HCT116 (cell line): Measurements from ENCODE around the gene ARL4A. TPM values are rescaled to one million over a fixed set of nuclear protein-coding genes. Genes with fewer than 3 reads are reported as not detected.
A peak's percentile ranks its signal among the peaks of the same experiment; 100 is the strongest.

ENCODE experiments used
- ATAC-seq: fragments of 200-7000 bp; cut with Tn5 transposase; 2 replicates; pipeline ENCODE4 v1.9.1; 2020; ENCODE audit warnings: mild to moderate bottlenecking, moderate library complexity
- BruUV-seq: library from RNA; stranded (reverse); fragments of 400-500 nt; replicated peaks from 2 replicates; lab custom pipeline; 2021; lab: Mats Ljungman, UMichigan
- CTCF ChIA-PET: fragments of 300-600 bp; sonication (Branson Sonifier 250); formaldehyde crosslinking; loops from one replicate; lab custom pipeline; 2021; ENCODE audit warnings: antibody characterized with exemption; lab: Charles Lee
- POLR2A ChIA-PET: fragments of 300-600, 350-600 bp; sonication (Branson Sonifier 250); formaldehyde crosslinking; loops from one replicate; lab custom pipeline; 2021; ENCODE audit warnings: antibody characterized with exemption; lab: Charles Lee
- RAD21 ChIA-PET, 2 experiments: fragments of 300-600 bp; sonication (Branson Sonifier 250); formaldehyde crosslinking; loops; one replicate each; lab custom pipeline; 2023; ENCODE audit warnings: low total read pairs in 2 of 2; ENCODE audit not compliant: uncharacterized antibody in 2 of 2, unreplicated experiment in 2 of 2, low non-redundant PET in 1 of 2; lab: Charles Lee
- DNase-seq: peaks from one replicate; pipeline ENCODE4 v3.0.0-alpha.2; 2010; ENCODE audit warnings: low read depth, low spot score
- H2AFZ ChIP-seq: fragments of 200-600 bp; shearing (Covaris generic), sonication (generic); 2 replicates; pipeline ENCODE4 v1.6.1; 2017; ENCODE audit warnings: low read depth, mixed run types, mixed read lengths, antibody characterized with exemption, low read length; ENCODE audit not compliant: poor library complexity, severe bottlenecking
- H3K27ac ChIP-seq: 2 replicates; pipeline ENCODE4 v1.5.1; 2012; ENCODE audit warnings: low read depth, low read length
- H3K27me3 ChIP-seq: fragments of 200-600 bp; sonication (generic); 2 replicates; pipeline ENCODE4 v1.6.1; 2016; ENCODE audit warnings: mixed run types, low read length, mixed read lengths; ENCODE audit not compliant: insufficient read depth
- H3K36me3 ChIP-seq, 2 experiments: fragments of 200-500 bp in 1 of 2; fragments of 200-600 bp in 1 of 2; sonication (Bioruptor generic) in 1 of 2; sonication (generic) in 1 of 2; 2 replicates each; pipeline versions ENCODE4 v1.5.1 to v1.6.1; 2014 to 2016; ENCODE audit warnings: low read length in 2 of 2, inconsistent platforms in 1 of 2, mixed read lengths in 1 of 2, mixed run types in 1 of 2; ENCODE audit not compliant: insufficient read depth in 2 of 2, control insufficient read depth in 1 of 2
- H3K4me1 ChIP-seq, 2 experiments: fragments of 200-600 bp in 1 of 2; sonication (generic) in 1 of 2; 2 replicates each; pipeline versions ENCODE4 v1.5.1 to v1.6.1; 2012 to 2017; ENCODE audit warnings: low read length in 2 of 2, inconsistent platforms in 1 of 2, mild to moderate bottlenecking in 1 of 2, mixed read lengths in 1 of 2, mixed run types in 1 of 2, moderate library complexity in 1 of 2; ENCODE audit not compliant: insufficient read depth in 2 of 2, control insufficient read depth in 1 of 2
- H3K4me2 ChIP-seq: fragments of 200-600 bp; sonication (generic); 2 replicates; pipeline ENCODE4 v1.6.1; 2017; ENCODE audit warnings: mixed run types, low read length, mixed read lengths
- H3K4me3 ChIP-seq, 2 experiments: fragments of 200-600 bp in 1 of 2; sonication (generic) in 1 of 2; replicated peaks in 1 of 2; 2 replicates each; pipeline ENCODE4 v1.5.1; 2011 to 2016; ENCODE audit warnings: low read length in 2 of 2, control low read depth in 1 of 2, low read depth in 1 of 2, mild to moderate bottlenecking in 1 of 2, mixed read lengths in 1 of 2, mixed run types in 1 of 2
- H3K79me2 ChIP-seq: fragments of 200-600 bp; sonication (generic); 2 replicates; pipeline ENCODE4 v1.6.1; 2017; ENCODE audit warnings: mild to moderate bottlenecking, mixed run types, low read length, moderate library complexity, mixed read lengths; ENCODE audit not compliant: insufficient read depth
- H3K9ac ChIP-seq: fragments of 200-600 bp; sonication (generic); 2 replicates; pipeline ENCODE4 v1.6.1; 2016; ENCODE audit warnings: low read length, mixed read lengths
- H3K9me2 ChIP-seq: fragments of 200-600 bp; sonication (generic), shearing (Covaris generic); 2 replicates; pipeline ENCODE4 v1.6.1; 2017; ENCODE audit warnings: mixed run types, mild to moderate bottlenecking, moderate library complexity; ENCODE audit not compliant: insufficient read depth
- H3K9me3 ChIP-seq, 2 experiments: fragments of 200-500 bp in 1 of 2; fragments of 200-600 bp in 1 of 2; sonication (Bioruptor generic) in 1 of 2; sonication (generic) in 1 of 2; 2 replicates each; pipeline ENCODE4 v1.6.1; 2014 to 2017; ENCODE audit warnings: low read length in 2 of 2, mixed read lengths in 2 of 2, inconsistent platforms in 1 of 2, low read depth in 1 of 2, mild to moderate bottlenecking in 1 of 2, mixed run types in 1 of 2, moderate library complexity in 1 of 2; ENCODE audit not compliant: control insufficient read depth in 1 of 2, insufficient read depth in 1 of 2
- H4K20me1 ChIP-seq: fragments of 200-600 bp; sonication (generic), shearing (Covaris generic); 2 replicates; pipeline ENCODE4 v1.6.1; 2017; ENCODE audit warnings: mixed run types, mild to moderate bottlenecking, moderate library complexity; ENCODE audit not compliant: insufficient read depth
- CBX3 ChIP-seq: IDR thresholded peaks from 2 replicates; pipeline ENCODE4 v1.6.1; 2012; ENCODE audit warnings: low read depth
- CEBPB ChIP-seq: IDR thresholded peaks from 2 replicates; pipeline ENCODE4 v1.6.1; 2012; ENCODE audit warnings: low read depth
- EGR1 ChIP-seq: IDR thresholded peaks from 2 replicates; pipeline ENCODE4 v1.6.1; 2012; ENCODE audit warnings: low read depth
- ELF1 ChIP-seq: IDR thresholded peaks from 2 replicates; pipeline ENCODE4 v1.6.1; 2012; ENCODE audit warnings: low read depth, borderline replicate concordance
- EZH2 ChIP-seq: fragments of 200-600 bp; sonication (generic); IDR thresholded peaks from 2 replicates; pipeline ENCODE4 v1.6.1; 2017; ENCODE audit warnings: antibody characterized with exemption, mixed run types
- EZH2phosphoT487 ChIP-seq: fragments of 200-600 bp; IDR thresholded peaks from 2 replicates; pipeline ENCODE4 v1.6.1; 2018; ENCODE audit warnings: antibody characterized with exemption, borderline replicate concordance
- JUND ChIP-seq: IDR thresholded peaks from 2 replicates; pipeline ENCODE4 v1.6.1; 2012
- POLR2AphosphoS5 ChIP-seq: IDR thresholded peaks from 2 replicates; pipeline ENCODE4 v1.6.1; 2011; ENCODE audit warnings: mild to moderate bottlenecking, low read depth, low read length, moderate library complexity
- RAD21 ChIP-seq: IDR thresholded peaks from 2 replicates; pipeline ENCODE4 v1.6.1; 2012; ENCODE audit warnings: low read depth, mild to moderate bottlenecking
- REST ChIP-seq: IDR thresholded peaks from 2 replicates; pipeline ENCODE4 v1.6.1; 2012; ENCODE audit warnings: low read depth
- SIN3A ChIP-seq: IDR thresholded peaks from 2 replicates; pipeline ENCODE4 v1.6.1; 2012; ENCODE audit warnings: low read depth
- SRF ChIP-seq: IDR thresholded peaks from 2 replicates; pipeline ENCODE4 v1.6.1; 2012; ENCODE audit warnings: low read depth
- TCF7L2 ChIP-seq: IDR thresholded peaks from 2 replicates; pipeline ENCODE4 v1.7.0; 2011; ENCODE audit warnings: borderline replicate concordance, inconsistent platforms; ENCODE audit not compliant: insufficient read depth, insufficient read length; ENCODE audit errors: extremely low read depth
- YY1 ChIP-seq: IDR thresholded peaks from 2 replicates; pipeline ENCODE4 v1.6.1; 2011; ENCODE audit warnings: low read length, low read depth, moderate library complexity, mild to moderate bottlenecking; ENCODE audit not compliant: insufficient replicate concordance; ENCODE audit errors: extremely low read depth
- ZFX ChIP-seq: fragments of 450-650 bp; IDR thresholded peaks from 2 replicates; pipeline ENCODE4 v1.6.1; 2017
- ZNF274 ChIP-seq: fragments of 200-500 bp; sonication (Bioruptor generic); IDR thresholded peaks from 2 replicates; pipeline ENCODE4 v1.6.1; 2014; ENCODE audit warnings: mild to moderate bottlenecking, low read depth, low read length, inconsistent platforms
- intact Hi-C: fragments of 100-400 bp; cut with micrococcal nuclease; formaldehyde crosslinking; loops from 2 replicates; pipeline ENCODE4 v1.10.0; 2022
- total RNA-seq: library from RNA; stranded (reverse); gene quantifications from one replicate; pipeline ENCODE4 v1.2.1, GENCODE V29; 2021; ENCODE audit not compliant: unreplicated experiment
- TF ChIP-seq, protein P1 (sequence below), 3 experiments: fragments of 200-600 bp in 1 of 3; sonication (generic) in 1 of 3; IDR thresholded peaks in 2 of 3; conservative IDR thresholded peaks in 1 of 3; 2 replicates each; pipeline ENCODE4 v1.5.1; 2012 to 2017; ENCODE audit warnings: low read depth in 2 of 3, low read length in 2 of 3, antibody characterized with exemption in 1 of 3, borderline replicate concordance in 1 of 3, control low read depth in 1 of 3, mild to moderate bottlenecking in 1 of 3, mixed read lengths in 1 of 3, mixed run types in 1 of 3, moderate library complexity in 1 of 3; ENCODE audit not compliant: insufficient read depth in 1 of 3

The ARL4A gene
- total RNA-seq, 1 experiment from 2014 or later: 44.6 TPM

DNA sequence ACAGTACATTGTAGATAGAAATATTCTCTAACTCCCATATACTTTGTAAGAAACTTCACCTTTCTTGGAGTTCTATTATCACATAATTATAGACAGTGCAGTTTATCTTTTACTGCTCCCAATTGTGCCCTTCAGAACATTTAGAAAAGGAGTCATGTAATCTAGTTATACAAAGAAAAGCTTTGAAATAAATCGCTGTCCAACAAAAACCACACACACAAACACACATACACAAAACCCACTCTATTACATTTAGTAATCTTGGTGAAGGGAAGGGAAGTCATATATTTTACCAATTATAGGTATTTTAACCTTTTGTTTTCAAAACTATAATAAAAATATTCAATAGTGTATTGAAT is 26.9 kb downstream of the ARL4A start (continued):
- no peak for TF ChIP-seq REST
- TF ChIP-seq SRF: no peak
- TF ChIP-seq EZH2phosphoT487: no peak
- no peak for TF ChIP-seq ZNF274
- no peak for TF ChIP-seq POLR2AphosphoS5

GRCh38 chr7:12715372-12716133 is 28.1 kb downstream of the ARL4A start:
- Histone ChIP-seq H4K20me1 (no peaks in the 10 kb centered on the region), H3K9me2 (no peaks in the 10 kb centered on the region), H3K9me3 (no peaks in the 10 kb centered on the region), H3K4me1 (peaks cover 23 to 32% of the 10 kb centered on the region in 2 experiments; a peak in 3 of 4 replicates), H3K27ac (peak overlapping the region; percentile 55), H3K36me3 (no peaks in the 10 kb centered on the region), H2AFZ (peak overlapping the region; percentile 23), H3K27me3 (no peaks in the 10 kb centered on the region), H3K4me3 (peak overlapping the region in 1 of 2 experiments; percentile 31; a peak in 3 of 4 replicates), H3K9ac (peak overlapping the region; percentile 36), H3K4me2 (peak overlapping the region; percentile 59), H3K79me2 (no peaks in the 10 kb centered on the region)
- CTCF ChIA-PET: interaction anchor here (1.2 kb wide), 1 partner anchor 29 kb away, joined by 3 read pairs; the partner anchor contains the start of gene ARL4A
- POLR2A ChIA-PET: no interaction called here
- BruUV-seq: no TSS peak
- peak; percentile 77 for DNase-seq
- intact Hi-C loops: no loop called here
- RAD21 ChIA-PET: interaction anchor here in 1 of 2 experiments (0.6 kb wide), 1 partner anchor 58 kb away, joined by 3 read pairs; no protein-coding TSS in a partner anchor
- ATAC-seq: peak; percentile 88
- TF ChIP-seq TCF7L2: no peak
- TF ChIP-seq SRF: no peak
- TF ChIP-seq ZFX: no peak
- TF ChIP-seq RAD21: 0 out of 2 replicates have a peak, but pooled peaks have one; percentile 27
- TF ChIP-seq EZH2phosphoT487: no peak
- TF ChIP-seq, protein P1, sequence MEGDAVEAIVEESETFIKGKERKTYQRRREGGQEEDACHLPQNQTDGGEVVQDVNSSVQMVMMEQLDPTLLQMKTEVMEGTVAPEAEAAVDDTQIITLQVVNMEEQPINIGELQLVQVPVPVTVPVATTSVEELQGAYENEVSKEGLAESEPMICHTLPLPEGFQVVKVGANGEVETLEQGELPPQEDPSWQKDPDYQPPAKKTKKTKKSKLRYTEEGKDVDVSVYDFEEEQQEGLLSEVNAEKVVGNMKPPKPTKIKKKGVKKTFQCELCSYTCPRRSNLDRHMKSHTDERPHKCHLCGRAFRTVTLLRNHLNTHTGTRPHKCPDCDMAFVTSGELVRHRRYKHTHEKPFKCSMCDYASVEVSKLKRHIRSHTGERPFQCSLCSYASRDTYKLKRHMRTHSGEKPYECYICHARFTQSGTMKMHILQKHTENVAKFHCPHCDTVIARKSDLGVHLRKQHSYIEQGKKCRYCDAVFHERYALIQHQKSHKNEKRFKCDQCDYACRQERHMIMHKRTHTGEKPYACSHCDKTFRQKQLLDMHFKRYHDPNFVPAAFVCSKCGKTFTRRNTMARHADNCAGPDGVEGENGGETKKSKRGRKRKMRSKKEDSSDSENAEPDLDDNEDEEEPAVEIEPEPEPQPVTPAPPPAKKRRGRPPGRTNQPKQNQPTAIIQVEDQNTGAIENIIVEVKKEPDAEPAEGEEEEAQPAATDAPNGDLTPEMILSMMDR (IDR thresholded peaks at IDR 0.05 in 2 of 3, conservative IDR thresholded peaks at IDR 0.05 in 1 of 3; ENCODE audit: borderline replicate concordance in 1 of 3, insufficient read depth in 1 of 3, low read depth in 2 of 3, low read length in 2 of 3): no peak
- TF ChIP-seq SIN3A: no peak
- TF ChIP-seq CBX3: peak; percentile 82
- peak; percentile 41 for TF ChIP-seq POLR2AphosphoS5
- TF ChIP-seq ZNF274: no peak
- TF ChIP-seq EZH2: no peak
- no peak for TF ChIP-seq YY1
- TF ChIP-seq JUND: no peak; the same call in 1 of the 2 replicates
- no peak for TF ChIP-seq ELF1
- peak; percentile 76 for TF ChIP-seq CEBPB
- peak; percentile 91 for TF ChIP-seq EGR1
